HPDE6-E6E7 (cell line): ENCODE measurements around the gene AS3MT.
"Not testable (repeated sequence)": the region's sequence is repeated elsewhere in the genome, so short reads cannot be mapped to it uniquely, and the experiment has no call there.

Source experiments
- DNase-seq: peaks from one replicate; pipeline ENCODE4 v3.0.0; 2011; ENCODE audit warnings: missing footprints; ENCODE audit errors: extremely low spot score

AS3MT gene

GRCh38 chr10:102869258-102870198 lies at the start of gene AS3MT:
Gene AS3MT (plus strand): TSS chr10:102869470. CDS start chr10:102869593, 123 bp downstream.
- DNase-seq = no peak

- DNase-seq = not testable (repeated sequence)
Observed at GRCh38 chr10:102820008-102820407, 49.3 kb upstream of the AS3MT start.

DNA sequence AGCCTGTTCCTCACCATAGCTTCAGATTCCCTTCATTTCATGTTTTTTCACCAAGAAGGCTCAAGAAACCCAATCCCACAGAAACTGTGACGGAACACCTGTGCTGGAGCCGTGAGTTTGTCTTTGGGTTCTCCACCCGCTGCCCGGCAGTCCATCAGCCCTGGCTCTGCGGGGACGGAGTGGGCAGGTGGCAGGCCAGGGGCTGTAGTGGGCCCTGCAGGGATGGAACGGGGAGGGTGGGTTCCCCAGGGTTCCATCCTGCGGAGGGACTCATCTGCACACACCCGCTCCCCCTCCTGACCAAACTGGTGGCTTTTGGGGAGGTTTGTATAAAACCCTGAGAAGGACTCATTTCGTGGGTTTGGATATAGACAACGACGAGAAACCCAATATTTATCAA lies 47.0 kb upstream of the AS3MT start:
- no peak for DNase-seq

GRCh38 chr10:102824664-102825063 lies 44.6 kb upstream of the AS3MT start:
- no peak for DNase-seq

- no peak for DNase-seq
Observed at GRCh38 chr10:102826148-102826796, 43.0 kb upstream of the AS3MT start.

- DNase-seq = no peak
Observed at GRCh38 chr10:102827597-102827975, 41.7 kb upstream of the AS3MT start.

GRCh38 chr10:102831322-102832071 lies 37.8 kb upstream of the AS3MT start:
- no peak for DNase-seq

DNA sequence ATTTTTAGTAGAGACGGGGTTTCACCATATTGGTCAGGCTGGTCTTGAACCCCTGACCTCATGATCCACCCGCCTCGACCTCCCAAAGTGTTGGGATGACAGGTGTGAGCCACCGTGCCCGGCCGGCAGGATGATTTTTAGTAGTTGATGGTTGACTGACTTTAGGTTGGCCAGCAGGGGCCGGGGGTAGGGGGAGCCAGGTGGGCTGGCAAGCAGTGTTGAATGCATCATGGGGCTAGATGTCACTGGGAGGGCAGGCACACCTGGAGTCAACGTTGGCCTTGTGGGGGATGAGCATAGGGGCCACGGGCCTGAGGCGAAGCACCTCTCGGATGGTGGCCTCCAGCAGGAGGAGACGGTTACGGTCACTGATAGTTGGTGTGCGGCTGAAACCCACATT lies 37.0 kb upstream of the AS3MT start:
- no peak for DNase-seq

DNA sequence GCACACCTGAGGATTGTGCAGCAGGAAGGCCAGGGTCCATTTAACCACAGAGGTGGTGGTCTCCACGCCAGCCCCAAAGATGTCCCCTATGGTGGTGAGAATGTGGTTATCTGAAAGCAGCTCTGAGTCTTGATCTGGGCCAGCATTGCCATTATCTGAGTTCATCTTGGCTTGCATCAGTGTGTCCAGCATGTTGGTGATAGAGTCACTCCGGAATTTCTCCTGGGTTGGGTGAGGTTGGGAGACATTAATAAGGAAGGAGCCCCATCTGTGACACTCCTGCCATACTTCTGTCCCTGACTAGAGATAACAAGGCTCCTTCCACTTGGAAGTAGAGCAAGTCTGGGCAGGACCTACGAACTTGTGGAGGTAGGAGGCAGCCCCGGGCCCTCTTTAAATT lies 36.3 kb upstream of the AS3MT start:
- DNase-seq = no peak

- no peak for DNase-seq
Observed at GRCh38 chr10:102834143-102834542, 35.1 kb upstream of the AS3MT start.

GRCh38 chr10:102835007-102835482 lies 34.2 kb upstream of the AS3MT start:
- peak; percentile 75 for DNase-seq

- DNase-seq = no peak
Observed at GRCh38 chr10:102837230-102837721, 32.0 kb upstream of the AS3MT start, which contains the start of gene CYP17A1. Gene CYP17A1 (minus strand): TSS chr10:102837413. CDS start chr10:102837361, 52 bp downstream.

- DNase-seq = not testable (repeated sequence)
Observed at GRCh38 chr10:102838276-102838927, 30.9 kb upstream of the AS3MT start.

DNA sequence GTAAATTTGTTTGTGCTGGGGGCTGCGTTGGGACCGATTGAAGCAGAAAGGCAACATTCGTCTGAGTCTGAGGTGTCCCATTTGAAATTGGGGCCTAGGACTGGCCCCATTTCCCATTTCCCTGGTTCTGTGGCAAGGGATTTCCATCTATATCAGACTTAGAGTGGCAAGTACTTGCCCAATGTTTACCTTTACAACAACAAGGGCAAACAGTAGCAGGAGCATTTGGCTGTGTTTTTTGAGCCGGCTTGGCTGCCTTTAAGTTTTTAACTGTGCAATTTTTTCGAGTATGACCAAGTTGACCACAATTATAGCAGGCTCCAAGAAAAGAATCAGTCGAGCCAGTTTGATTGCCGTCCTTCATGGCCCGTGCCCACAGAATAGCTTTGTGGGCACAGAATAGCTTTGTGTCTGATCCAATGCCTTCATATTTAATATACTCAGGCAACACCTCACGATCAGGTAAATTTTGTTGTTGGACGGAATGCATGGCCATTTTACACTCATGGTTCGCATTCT lies 27.4 kb upstream of the AS3MT start:
- no peak for DNase-seq

- not testable (repeated sequence) for DNase-seq
Observed at GRCh38 chr10:102843139-102843538, 26.1 kb upstream of the AS3MT start.

DNA sequence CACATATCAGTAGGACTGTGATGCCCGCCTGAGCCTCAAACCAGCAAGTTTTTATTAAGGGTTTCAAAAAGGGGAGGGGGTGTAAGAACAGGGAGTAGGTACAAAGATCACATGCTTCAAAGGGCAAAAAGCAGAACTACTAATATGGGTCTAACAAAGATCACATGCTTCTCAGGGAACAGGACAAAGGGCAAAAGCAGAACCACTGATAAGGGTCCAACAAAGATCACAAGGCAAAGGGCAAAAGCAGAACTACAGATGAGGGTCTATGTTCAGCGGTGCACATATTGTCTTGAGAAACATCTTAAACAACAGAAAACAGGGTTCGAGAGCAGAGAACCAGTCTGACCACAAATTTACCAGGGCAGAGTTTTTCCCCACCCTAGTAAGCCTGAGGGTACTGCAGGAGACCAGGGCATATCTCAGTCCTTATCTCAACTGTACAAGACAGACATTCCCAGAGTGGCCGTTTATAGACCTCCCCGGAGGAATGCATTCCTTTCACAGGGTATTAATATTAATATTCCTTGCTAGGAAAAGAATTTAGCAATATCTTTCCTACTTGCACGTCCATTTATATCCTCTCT lies 25.0 kb upstream of the AS3MT start:
- not testable (repeated sequence) for DNase-seq

DNA sequence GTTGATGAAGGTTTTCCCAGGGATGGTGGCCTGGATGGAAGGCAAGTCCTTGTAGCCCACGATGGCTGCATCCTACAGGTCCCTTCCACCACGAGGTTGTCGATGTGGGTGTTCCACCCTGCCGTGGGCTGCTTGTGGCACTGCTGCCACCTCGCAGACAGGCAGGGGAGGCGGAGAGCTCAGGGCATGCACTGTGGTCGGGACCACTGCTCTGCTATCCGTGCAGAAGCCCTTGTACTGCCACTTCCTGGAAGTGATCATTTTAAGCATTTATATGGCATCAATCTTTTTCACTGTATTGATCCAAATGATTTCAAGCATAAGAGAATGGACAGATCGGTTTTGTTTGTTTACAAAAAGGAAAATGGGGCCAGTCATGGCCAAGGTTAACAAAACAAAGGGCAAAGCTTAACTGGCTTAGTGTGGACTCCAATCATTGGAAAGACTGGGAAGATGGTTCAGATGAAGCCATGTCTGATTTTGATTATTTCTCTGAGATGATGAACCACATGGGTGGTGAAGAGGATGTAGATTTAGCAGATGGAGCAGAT lies 23.8 kb upstream of the AS3MT start:
- no peak for DNase-seq

- DNase-seq = peak; percentile 66
Observed at GRCh38 chr10:102850025-102850518, 19.2 kb upstream of the AS3MT start.

DNA sequence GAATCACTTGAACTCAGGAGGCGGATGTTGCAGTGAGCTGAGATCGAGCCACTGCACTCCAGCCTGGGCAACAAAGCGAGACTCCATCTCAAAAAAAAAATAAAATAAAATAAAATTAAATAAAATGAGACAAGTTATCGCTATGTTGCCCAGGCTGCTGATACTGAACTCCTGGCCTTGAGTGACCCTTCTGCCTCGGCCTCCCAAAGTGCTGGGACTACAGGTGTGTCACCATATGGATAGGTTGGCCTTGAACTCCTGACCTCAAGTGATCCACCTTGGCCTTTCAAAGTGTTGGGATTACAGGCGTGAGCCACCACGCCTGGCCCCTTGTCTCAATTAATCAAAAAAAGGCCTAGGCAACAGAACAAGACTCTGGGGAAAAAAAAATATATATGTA lies 16.0 kb upstream of the AS3MT start:
- not testable (repeated sequence) for DNase-seq
